ENCODE measurements around the gene LPIN2.

Gene LPIN2

DNA sequence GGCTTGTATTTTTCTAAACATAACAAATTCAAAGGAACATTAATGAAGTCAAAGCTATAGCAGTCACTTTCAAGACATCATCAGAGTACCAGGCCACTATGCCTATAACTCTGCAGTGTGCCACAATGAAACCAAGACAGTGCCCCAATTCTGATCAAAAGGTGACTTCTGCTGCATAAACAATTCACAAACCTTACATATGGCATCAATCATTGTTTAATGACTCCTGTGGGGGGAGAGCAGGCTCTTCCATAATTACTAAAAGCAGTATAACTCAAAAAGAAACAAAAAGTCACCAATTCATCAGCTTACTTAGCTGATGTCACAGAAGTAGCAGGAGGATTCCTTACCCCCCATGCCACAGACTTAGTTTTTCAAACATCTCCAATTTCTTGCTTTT lies 15.5 kb downstream of the LPIN2 start:
- H3K4me3 ChIP-seq (replicated peaks in 1 of 2; ENCODE audit: low read depth in 2 of 2, low read length in 2 of 2), result no peak overlapping the region
- TF ChIP-seq, protein P1, sequence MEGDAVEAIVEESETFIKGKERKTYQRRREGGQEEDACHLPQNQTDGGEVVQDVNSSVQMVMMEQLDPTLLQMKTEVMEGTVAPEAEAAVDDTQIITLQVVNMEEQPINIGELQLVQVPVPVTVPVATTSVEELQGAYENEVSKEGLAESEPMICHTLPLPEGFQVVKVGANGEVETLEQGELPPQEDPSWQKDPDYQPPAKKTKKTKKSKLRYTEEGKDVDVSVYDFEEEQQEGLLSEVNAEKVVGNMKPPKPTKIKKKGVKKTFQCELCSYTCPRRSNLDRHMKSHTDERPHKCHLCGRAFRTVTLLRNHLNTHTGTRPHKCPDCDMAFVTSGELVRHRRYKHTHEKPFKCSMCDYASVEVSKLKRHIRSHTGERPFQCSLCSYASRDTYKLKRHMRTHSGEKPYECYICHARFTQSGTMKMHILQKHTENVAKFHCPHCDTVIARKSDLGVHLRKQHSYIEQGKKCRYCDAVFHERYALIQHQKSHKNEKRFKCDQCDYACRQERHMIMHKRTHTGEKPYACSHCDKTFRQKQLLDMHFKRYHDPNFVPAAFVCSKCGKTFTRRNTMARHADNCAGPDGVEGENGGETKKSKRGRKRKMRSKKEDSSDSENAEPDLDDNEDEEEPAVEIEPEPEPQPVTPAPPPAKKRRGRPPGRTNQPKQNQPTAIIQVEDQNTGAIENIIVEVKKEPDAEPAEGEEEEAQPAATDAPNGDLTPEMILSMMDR (IDR thresholded peaks at IDR 0.05; ENCODE audit: low read depth, low read length), result no peak
- DNase-seq (ENCODE audit: low read depth in 2 of 2), result no peak

DNA sequence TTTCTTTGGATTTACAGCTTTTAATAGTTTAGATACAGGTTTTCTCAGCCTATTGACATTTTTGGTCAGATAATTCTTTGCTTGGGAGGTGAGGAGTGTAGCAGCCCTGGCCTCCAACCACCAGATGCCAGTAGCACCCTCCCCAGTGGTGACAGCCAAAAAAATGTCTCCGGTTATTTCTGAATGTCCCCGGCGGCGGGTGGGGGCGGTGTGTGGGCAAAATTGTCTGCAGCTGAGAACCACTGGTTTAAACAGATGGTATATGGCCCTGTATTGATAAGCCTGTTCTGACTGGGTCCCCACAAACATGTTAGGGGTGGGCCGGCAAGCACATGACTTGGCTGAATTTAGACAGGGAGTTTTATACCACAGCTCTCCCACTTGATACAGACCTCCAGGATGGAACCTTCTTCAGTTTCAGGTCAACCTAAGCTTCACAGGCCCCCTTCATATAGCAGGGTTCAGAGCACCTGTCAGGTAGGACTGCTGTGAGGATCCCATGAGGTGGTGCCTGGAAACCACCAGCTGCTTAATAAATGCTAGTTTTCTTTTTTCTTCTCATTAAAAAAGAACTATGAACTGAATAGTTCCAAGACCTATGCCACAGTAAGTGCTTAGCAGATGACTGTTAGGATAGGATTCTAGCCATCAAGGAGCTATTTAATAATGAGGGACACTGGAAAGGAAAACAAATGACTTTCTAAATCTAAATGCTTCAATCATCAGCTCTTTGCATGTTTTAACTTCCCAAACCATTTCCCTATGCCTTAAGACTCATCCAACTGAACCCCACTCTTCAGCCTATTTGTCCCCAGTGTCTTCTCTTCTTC lies 18.1 kb downstream of the LPIN2 start:
- no peak overlapping the region for H3K4me3 ChIP-seq (replicated peaks in 1 of 2; ENCODE audit: low read depth in 2 of 2, low read length in 2 of 2)
- no peak for DNase-seq (ENCODE audit: low read depth in 2 of 2)
- TF ChIP-seq, protein P1 (IDR thresholded peaks at IDR 0.05; ENCODE audit: low read depth, low read length), result peak; percentile 21

DNA sequence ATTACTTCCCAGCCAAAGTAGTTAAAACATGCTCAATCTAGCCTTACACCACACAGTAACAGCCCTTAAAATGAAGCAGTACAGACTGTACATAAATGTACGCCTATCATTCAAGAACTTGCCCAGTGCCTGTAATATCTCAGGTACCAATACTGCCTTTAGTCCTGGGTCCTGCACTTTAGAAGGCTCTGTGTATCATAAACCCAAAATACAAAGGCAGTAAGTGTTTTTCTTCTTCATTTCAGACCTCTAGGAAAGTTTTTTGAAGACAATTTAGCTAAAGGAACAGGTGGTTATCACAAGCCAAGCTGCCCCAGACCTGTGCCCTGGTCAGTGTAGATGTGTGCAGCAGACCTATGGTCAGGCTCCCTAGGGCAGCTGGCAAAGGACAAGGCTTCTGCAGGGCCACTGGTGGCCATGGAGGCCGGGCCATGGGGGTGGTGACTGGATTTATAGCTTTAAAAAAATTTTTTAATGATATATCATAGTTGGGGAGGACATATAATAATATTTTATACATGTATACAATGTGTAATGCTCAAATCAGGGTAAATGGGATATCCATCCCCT lies 18.8 kb downstream of the LPIN2 start:
- H3K4me3 ChIP-seq (replicated peaks in 1 of 2; ENCODE audit: low read depth in 2 of 2, low read length in 2 of 2), result no peak overlapping the region
- DNase-seq (ENCODE audit: low read depth in 2 of 2), result no peak
- TF ChIP-seq, protein P1 (IDR thresholded peaks at IDR 0.05; ENCODE audit: low read depth, low read length), result no peak

DNA sequence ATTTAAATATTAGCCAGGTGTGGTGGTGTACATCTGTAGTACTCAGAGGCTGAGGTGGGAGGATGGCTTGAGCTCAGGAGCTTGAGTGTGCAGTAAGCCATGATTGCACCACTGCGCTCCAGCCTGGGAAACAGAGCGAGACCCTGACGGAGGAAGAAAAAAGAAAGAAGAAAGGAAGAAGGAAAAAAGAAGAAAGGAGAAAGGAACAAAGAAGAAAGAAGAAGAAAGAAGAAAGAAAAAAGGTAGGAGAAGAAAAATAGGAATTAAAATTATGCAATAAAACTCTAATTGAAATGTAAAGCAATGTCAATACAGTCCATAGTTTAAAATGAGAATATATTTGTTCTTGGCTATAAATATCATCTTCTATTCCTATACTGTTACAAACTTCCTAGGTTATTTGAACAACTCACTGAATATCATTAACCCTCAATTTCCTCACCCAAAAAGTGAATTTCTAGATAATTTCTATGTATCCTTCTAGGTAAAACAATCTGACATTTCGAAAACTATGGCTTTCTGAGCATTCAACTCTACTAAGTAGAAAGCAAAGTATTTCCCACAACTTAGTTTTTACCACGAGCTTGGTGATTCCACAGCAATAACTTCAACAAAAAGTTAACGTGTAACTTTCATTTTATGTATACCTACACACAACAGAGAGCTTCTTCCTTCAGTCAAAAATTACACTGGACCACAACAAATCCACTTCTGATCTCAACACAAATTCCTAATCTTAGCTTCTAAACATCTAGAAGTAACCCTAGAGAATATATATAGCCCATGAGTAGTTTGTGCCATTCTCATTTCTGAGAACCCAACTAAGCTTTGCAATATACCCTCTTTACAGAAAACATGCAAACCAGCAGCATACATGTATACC lies 19.7 kb downstream of the LPIN2 start:
- TF ChIP-seq, protein P1 (IDR thresholded peaks at IDR 0.05; ENCODE audit: low read depth, low read length), result no peak
- no peak for DNase-seq (ENCODE audit: low read depth in 2 of 2)
- no peak overlapping the region for H3K4me3 ChIP-seq (replicated peaks in 1 of 2; ENCODE audit: low read depth in 2 of 2, low read length in 2 of 2)

DNA sequence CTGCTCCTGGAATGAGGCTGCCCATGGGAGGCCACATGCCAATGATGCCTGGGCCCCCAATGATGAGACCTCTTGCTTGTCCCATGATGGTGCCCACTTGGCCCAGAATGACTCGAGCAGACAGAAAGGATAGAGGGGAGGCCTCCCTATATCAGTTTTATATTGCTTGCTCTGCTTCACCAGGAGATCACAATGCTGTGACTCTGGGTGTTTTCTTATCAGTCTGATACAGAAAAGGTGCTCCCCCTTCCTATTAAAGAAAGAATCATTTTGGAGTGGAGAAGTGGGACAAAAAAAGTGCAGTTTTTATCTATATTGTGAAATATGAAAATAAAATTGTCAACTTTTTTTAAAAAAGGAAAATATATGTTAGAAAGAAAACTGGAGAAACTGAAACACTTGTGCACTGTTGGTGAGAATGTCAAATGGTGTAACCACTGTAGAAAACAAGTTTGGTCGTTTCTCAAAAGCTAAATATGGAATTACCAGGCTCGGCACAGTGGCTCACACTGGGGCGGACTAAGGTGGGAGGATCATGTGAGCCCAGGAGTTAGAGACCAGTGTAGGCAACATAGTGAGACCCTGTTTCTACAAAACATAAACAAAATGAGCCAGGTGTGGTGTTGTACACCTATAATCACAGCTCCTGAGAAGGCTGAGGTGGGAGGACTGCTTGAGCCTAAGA lies 21.8 kb downstream of the LPIN2 start:
- TF ChIP-seq, protein P1 (IDR thresholded peaks at IDR 0.05; ENCODE audit: low read depth, low read length), result no peak
- no peak for DNase-seq (ENCODE audit: low read depth in 2 of 2)
- no peak overlapping the region for H3K4me3 ChIP-seq (replicated peaks in 1 of 2; ENCODE audit: low read depth in 2 of 2, low read length in 2 of 2)

Data from cardiac fibroblast (primary cell).